Esophagus muscularis mucosa (tissue), 4 donors: ENCODE data around the gene PICALM. TPM values are rescaled to one million over a fixed set of nuclear protein-coding genes. Genes with fewer than 3 reads are reported as not detected.

Experiments
- DNase-seq: peaks from one replicate; pipeline ENCODE4 v3.0.0-alpha.2; 2017; ENCODE audit errors: extremely low spot score
- H3K27ac ChIP-seq, 4 donors: fragments of 200-600 bp; sonication (generic); replicated peaks in 1 of 4; 1 replicate in 3 of 4; 2 replicates in 1 of 4; pipeline ENCODE4 v1.5.1; 2016 to 2019; ENCODE audit warnings: mild to moderate bottlenecking in 1 of 4
- H3K27me3 ChIP-seq, 4 donors: fragments of 200-600 bp; sonication (generic); one replicate each; pipeline versions ENCODE4 v1.5.1 to v1.6.0; 2016 to 2019
- H3K36me3 ChIP-seq, 4 donors: fragments of 200-600 bp; sonication (generic); one replicate each; pipeline ENCODE4 v1.5.1; 2016 to 2019
- H3K4me1 ChIP-seq, 4 donors: fragments of 200-600 bp; sonication (generic); one replicate each; pipeline ENCODE4 v1.5.1; 2016 to 2019
- H3K4me3 ChIP-seq, 4 donors: fragments of 200-600 bp; sonication (generic); 1 replicate in 2 of 4; 2 replicates in 2 of 4; pipeline ENCODE4 v1.5.1; 2016 to 2019; ENCODE audit warnings: mild to moderate bottlenecking in 4 of 4, moderate library complexity in 1 of 4
- H3K9me3 ChIP-seq, 4 donors: fragments of 200-600 bp; sonication (generic); 1 replicate in 3 of 4; 2 replicates in 1 of 4; pipeline ENCODE4 v1.5.1; 2016 to 2019
- EP300 ChIP-seq: sonication (generic); formaldehyde crosslinking; IDR thresholded peaks from one replicate; pipeline ENCODE4 v1.6.1; 2017; ENCODE audit warnings: antibody characterized with exemption
- POLR2A ChIP-seq: fragments of 450-650 bp; IDR thresholded peaks from one replicate; pipeline ENCODE4 v1.6.1; 2017; ENCODE audit warnings: antibody characterized with exemption, moderate library complexity, mild to moderate bottlenecking, low read depth
- POLR2AphosphoS5 ChIP-seq, 2 donors: sonication (generic); formaldehyde crosslinking; IDR thresholded peaks; one replicate each; pipeline ENCODE4 v1.6.1; 2017; ENCODE audit warnings: antibody characterized with exemption in 2 of 2
- WGBS: methylation state at CpG from one replicate; pipeline ENCODE4 v1.1.5; 2018; 5-methylcytosine and 5-hydroxymethylcytosine counted together
- intact Hi-C: fragments of 100-400 bp; cut with DNase I; formaldehyde crosslinking; loops from one replicate; pipeline ENCODE4 v1.15.1; 2023
- total RNA-seq, 4 donors: library from RNA; depleted of rRNA; stranded (reverse); fragments of >200 nt; gene quantifications; one replicate each; pipeline versions ENCODE4 v1.1.0 to v1.2.1, GENCODE V29; 2016
- TF ChIP-seq, protein P1 (sequence below), 3 experiments: fragments of 200-600 bp in 2 of 3; fragments of 450-650 bp in 1 of 3; sonication (generic) in 2 of 3; IDR thresholded peaks; one replicate each; pipeline ENCODE4 v1.5.1; 2017 to 2019; ENCODE audit warnings: antibody characterized with exemption in 3 of 3, mild to moderate bottlenecking in 2 of 3, moderate library complexity in 1 of 3

The PICALM gene
- total RNA-seq, 4 donors from 2014 or later: 228 to 281 (median 266) TPM

DNA sequence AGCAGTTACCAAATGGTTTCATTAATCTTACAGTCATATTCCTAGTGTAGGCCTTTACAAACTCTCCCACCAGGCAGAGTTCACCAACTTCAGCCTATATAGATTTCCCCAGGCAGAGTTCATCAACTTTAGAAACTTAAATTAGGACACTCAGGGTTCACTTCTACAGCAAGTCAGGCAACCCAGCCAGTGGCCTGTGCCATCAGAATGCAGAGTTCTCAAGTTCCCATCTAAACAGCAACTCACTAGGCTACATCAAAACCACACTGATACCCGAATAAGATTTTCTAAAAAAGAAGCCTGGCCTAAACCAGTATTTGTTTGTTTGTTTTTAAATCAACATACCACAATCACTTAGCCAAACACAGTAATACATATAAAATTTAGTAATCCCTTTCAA lies 33.7 kb downstream of the PICALM start:
- intact Hi-C loops: no loop called here
- Histone ChIP-seq H3K27me3 (no peaks in the 10 kb centered on the region), H3K27ac (no peak overlapping the region), H3K9me3 (no peaks in the 10 kb centered on the region), H3K36me3 (peaks cover 0 to 13% (median 10%) of the 10 kb centered on the region in 4 donors), H3K4me1 (peaks cover 57 to 80% (median 71%) of the 10 kb centered on the region in 4 donors), H3K4me3 (no peak overlapping the region)
- TF ChIP-seq EP300 (no peak), POLR2A (no peak), POLR2AphosphoS5 (IDR thresholded peaks at IDR 0.05) (no peak)
- TF ChIP-seq, protein P1, sequence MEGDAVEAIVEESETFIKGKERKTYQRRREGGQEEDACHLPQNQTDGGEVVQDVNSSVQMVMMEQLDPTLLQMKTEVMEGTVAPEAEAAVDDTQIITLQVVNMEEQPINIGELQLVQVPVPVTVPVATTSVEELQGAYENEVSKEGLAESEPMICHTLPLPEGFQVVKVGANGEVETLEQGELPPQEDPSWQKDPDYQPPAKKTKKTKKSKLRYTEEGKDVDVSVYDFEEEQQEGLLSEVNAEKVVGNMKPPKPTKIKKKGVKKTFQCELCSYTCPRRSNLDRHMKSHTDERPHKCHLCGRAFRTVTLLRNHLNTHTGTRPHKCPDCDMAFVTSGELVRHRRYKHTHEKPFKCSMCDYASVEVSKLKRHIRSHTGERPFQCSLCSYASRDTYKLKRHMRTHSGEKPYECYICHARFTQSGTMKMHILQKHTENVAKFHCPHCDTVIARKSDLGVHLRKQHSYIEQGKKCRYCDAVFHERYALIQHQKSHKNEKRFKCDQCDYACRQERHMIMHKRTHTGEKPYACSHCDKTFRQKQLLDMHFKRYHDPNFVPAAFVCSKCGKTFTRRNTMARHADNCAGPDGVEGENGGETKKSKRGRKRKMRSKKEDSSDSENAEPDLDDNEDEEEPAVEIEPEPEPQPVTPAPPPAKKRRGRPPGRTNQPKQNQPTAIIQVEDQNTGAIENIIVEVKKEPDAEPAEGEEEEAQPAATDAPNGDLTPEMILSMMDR (IDR thresholded peaks at IDR 0.05): no peak
- 57% methylated on average over 1 of the region's 1 CpG for WGBS
- DNase-seq: no peak

DNA sequence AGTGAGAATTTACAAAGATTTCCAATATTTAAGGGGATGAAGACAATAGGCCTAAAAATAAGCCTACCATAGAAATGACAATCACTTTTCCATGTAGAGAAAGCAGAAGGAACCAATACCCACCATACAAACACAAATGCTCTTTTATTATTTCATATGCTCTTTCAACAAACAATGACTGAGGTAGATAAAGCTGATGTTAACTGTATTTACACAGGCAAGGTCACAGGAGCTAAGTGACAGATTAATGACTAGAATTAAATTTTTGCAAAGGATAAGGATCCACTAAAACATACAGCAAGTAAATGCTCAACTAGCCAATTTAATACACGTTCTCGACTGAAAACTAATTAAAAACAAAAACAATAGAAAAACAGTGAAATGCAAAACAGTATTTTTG lies 34.2 kb downstream of the PICALM start:
- Histone ChIP-seq H3K36me3 (peaks cover 0 to 17% (median 10%) of the 10 kb centered on the region in 4 donors), H3K4me1 (peaks cover 53 to 75% (median 68%) of the 10 kb centered on the region in 4 donors)
- WGBS: 87% methylated on average over 2 of the region's 2 CpGs

DNA sequence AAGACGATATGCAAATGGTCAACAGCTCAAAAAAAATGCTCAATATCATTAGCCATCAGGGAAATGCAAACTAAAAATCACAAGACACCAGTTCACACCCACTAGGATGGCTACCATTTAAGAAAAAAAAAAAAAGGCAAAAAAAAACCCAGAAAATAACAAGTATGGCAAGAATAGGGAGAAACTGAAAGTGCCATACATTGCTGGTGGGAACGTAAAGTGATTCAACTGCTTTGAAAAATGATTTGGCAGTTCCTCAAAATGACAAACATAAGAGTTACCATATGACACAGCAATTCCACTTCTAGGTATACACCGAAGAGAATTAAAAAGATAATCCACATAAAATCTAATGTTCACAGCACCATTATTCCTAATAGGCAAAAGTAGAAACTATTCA lies 47.5 kb downstream of the PICALM start:
- H3K36me3 ChIP-seq: peaks cover 13 to 75% (median 57%) of the 10 kb centered on the region in 4 donors

More for the DNA sequence above, 34.2 kb downstream of the PICALM start:
- Histone ChIP-seq H3K27me3 (no peaks in the 10 kb centered on the region), H3K4me3 (no peak overlapping the region), H3K27ac (no peak overlapping the region), H3K9me3 (no peaks in the 10 kb centered on the region)
- intact Hi-C loops: no loop called here
- TF ChIP-seq EP300 (no peak), POLR2A (no peak), POLR2AphosphoS5 (IDR thresholded peaks at IDR 0.05) (no peak)
- TF ChIP-seq, protein P1 (IDR thresholded peaks at IDR 0.05): no peak
- DNase-seq: no peak

DNA sequence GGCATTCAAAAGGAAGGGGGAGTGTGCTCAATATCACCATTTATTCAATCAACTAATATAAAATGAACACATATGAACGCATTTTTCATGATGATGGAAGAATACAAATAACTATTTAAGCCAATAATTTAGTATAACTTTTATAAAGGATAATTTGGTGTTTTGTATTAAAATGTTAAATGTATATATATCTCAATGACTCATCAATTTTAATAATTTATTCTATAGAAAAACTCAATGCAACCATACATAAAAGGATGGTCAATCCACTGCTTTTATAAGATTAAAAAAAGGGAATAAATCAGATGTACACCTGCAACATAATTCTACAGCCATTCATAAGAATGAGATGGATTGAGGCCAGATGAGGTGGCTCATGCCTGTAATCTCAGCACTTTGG lies 50.6 kb downstream of the PICALM start:
- no peak for DNase-seq
- no peaks in the 10 kb centered on the region for H3K27me3 ChIP-seq
- intact Hi-C loops: no loop called here
- 96% methylated on average over 1 of the region's 1 CpG for WGBS
- peaks cover 0 to 9% (median 4%) of the 10 kb centered on the region in 4 donors for H3K4me1 ChIP-seq
- H3K36me3 ChIP-seq: peaks cover 4 to 58% (median 37%) of the 10 kb centered on the region in 4 donors
- H3K4me3 ChIP-seq: no peak overlapping the region
- TF ChIP-seq, protein P1 (IDR thresholded peaks at IDR 0.05): no peak
- TF ChIP-seq POLR2AphosphoS5 (IDR thresholded peaks at IDR 0.05) (no peak), EP300 (no peak), POLR2A (no peak)
- H3K27ac ChIP-seq: no peak overlapping the region
- H3K9me3 ChIP-seq: no peaks in the 10 kb centered on the region

More for the DNA sequence above, 47.5 kb downstream of the PICALM start:
- TF ChIP-seq EP300: no peak
- TF ChIP-seq POLR2AphosphoS5 (IDR thresholded peaks at IDR 0.05): no peak
- no peak for TF ChIP-seq POLR2A
- TF ChIP-seq, protein P1 (IDR thresholded peaks at IDR 0.05): no peak
- WGBS: 80% methylated on average over 3 of the region's 3 CpGs
- H3K27me3 ChIP-seq: no peaks in the 10 kb centered on the region
- intact Hi-C loops: no loop called here
- no peak overlapping the region for H3K27ac ChIP-seq
- H3K4me3 ChIP-seq: no peak overlapping the region
- no peaks in the 10 kb centered on the region for H3K9me3 ChIP-seq
- DNase-seq: no peak
- peaks cover 0 to 8% (median 0%) of the 10 kb centered on the region in 4 donors for H3K4me1 ChIP-seq

DNA sequence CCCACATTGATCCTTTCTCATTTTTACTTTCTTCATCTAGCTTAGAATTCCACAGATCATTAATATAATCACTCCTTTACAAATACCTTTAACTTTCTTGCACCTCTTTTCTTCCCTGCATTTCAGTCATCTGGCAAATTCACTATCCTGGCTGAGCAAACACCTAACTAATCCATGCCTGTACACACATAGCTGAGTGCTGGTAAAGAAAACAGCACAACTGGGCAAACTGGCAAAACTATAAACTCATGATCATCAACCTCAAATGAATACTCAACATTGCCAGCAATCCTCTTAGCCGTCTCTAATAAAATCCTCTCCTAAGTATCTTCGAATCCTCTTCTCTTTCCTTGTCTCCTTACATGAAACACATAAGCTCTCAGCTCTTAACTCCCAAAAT lies 52.4 kb downstream of the PICALM start:
- Histone ChIP-seq H3K4me1 (peaks cover 0 to 11% (median 4%) of the 10 kb centered on the region in 4 donors), H3K9me3 (no peaks in the 10 kb centered on the region), H3K36me3 (peaks cover 4 to 66% (median 43%) of the 10 kb centered on the region in 4 donors), H3K27ac (no peak overlapping the region), H3K4me3 (no peak overlapping the region), H3K27me3 (no peaks in the 10 kb centered on the region)
- 97% methylated on average over 2 of the region's 2 CpGs for WGBS
- no peak for DNase-seq
- intact Hi-C loops: no loop called here
- TF ChIP-seq, protein P1 (IDR thresholded peaks at IDR 0.05): no peak
- no peak for TF ChIP-seq EP300
- no peak for TF ChIP-seq POLR2A
- no peak for TF ChIP-seq POLR2AphosphoS5 (IDR thresholded peaks at IDR 0.05)
